ENCODE results near the gene STAMBP.
"Not testable (repeated sequence)": the region's sequence is repeated elsewhere in the genome, so short reads cannot be mapped to it uniquely, and the experiment has no call there.

Gene STAMBP

DNA sequence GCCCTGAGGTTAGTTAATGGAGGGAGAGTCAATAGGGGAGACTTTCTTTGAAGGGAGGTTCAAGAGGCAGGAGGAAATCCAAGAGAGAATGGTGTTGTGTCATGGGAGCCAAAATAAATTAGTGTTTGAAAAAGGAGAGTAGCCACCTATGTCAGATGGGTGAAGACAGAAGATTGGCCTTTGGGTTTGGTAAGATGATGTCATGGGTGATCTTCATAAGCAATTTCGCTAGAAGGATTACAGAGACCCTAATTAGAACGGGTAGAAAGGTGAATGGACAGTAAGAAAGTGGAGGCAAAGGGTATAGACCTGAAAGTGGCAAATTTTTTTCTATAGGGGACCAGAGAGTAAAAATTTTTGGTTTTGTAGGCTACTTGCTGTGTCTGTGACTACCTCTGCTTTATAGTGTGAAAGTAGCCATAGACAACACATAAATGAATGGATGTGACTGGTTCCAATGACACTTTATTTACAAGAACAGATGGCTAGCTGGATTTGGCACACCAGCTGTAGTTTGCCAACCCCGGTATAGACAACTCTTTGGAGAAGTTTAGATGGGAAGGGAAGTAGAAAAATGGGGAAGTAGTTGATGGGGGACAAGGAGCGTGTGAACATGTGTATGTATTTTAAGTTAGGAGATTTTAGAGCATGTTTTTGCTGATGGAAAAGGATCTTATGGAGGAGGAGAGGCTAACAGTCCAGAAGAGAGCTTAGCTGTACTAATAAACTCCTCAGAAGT is 9.3 kb downstream of the STAMBP start:
- DNase-seq (ENCODE audit: low read depth) = no peak

- no peak for DNase-seq (ENCODE audit: low read depth)
These were observed 10.3 kb downstream of the STAMBP start for GRCh38 chr2:73838889-73839534.

- DNase-seq (ENCODE audit: low read depth) = no peak
These were observed 11.1 kb downstream of the STAMBP start for GRCh38 chr2:73839653-73840411.

DNA sequence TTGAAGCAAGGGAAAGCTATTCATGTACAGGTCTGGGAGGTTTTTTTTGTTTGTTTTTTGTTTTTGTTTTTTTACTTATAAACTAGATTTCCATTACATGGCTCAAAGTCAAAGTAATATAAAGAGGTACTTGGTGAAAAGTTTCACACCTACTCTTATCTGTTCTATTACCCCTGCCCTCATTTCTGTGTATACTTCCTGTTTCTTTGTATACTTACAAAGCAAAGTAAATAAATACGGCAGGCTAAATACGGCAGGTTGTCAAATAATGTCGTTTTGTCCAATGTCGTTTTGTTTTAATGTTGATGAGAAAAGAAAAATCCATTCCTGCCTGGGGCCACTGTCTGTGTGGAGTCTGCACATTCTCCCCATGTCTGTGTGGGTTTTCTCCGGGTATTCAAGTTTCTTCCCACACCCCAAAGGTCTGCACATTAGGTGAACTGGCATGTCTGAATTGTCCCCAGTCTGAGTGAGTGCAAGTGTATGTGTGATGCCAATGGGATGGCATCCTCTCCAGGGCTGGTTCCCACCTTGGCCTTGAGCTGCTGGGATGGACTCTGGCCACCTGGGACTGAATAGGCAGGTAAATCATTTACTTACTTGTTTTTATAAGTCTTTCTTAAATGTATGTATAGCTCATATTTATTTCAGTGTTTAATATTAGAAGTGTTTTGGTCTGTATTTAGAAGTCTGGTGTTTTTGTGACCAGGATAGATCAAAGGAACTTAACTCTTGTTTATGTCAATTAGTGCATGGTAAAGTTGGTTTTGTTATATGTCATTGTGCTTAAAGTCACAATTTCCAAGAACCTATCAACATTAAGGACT is 13.4 kb downstream of the STAMBP start:
- DNase-seq (ENCODE audit: low read depth) = no peak

- DNase-seq (ENCODE audit: low read depth) = no peak
These were observed 13.9 kb downstream of the STAMBP start for GRCh38 chr2:73842739-73843019.

GRCh38 chr2:73844087-73844486 is 15.3 kb downstream of the STAMBP start:
- no peak for DNase-seq (ENCODE audit: low read depth)

DNA sequence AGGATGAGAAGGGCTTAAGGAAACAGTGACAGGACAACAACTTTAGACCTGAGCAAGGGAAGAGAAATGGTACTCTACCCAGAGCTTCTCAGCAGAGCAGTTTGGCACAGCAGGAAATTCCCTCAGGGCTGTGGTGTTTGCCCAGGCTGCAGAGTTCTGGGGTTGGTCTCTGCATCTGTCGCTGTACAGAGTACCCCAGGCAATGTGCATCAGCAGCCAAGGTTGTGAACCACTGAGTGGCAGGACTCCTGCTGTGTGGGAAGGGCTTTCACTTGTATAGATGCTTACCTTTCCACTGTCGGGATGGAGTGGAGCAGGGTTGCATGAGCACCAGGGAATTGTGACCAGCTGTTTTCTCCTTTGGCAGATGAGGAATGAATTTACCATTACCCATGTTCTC is 21.2 kb downstream of the STAMBP start:
- no peak for DNase-seq (ENCODE audit: low read depth)

DNA sequence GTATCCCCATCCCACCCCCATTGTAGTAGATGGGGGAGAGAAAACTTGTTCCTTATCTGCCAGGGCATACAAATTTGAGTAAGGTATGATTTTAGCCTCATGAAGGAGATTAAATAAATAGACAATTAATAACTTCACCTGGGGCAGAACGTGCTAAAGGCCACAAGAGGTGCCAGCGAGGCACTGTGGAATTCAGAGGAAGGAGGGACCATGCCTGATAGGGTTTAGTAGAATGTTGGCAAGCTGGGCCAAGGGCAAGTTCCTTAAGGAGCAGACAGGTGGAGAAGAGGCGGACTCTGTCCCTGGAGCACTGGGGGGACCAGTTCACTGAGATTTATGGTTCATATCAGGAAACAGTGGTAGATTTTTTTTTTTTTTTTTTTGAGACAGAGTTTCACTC is 22.5 kb downstream of the STAMBP start:
- no peak for DNase-seq (ENCODE audit: low read depth)

- no peak for DNase-seq (ENCODE audit: low read depth)
These were observed 23.3 kb downstream of the STAMBP start for GRCh38 chr2:73852020-73852419.

DNA sequence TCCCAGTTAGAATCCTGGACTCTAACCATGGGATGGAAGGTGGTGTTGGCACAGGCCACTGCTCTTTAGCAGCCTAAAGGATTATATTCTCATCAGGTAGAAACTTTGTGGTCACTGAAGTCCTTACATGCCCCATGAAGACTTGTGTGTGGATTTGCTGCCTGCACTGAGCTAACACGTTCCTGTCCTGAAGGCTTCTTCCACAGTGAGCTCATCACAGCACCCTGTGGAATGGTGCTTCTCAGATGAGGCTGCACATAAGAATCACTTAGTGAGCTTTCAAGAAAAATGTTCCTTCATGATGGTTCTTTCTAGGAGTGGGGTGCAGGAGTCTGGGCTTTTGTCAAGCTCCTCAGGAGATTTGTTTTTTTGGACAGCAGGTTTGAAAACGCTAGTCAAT is 26.8 kb downstream of the STAMBP start:
- no peak for DNase-seq (ENCODE audit: low read depth)

DNA sequence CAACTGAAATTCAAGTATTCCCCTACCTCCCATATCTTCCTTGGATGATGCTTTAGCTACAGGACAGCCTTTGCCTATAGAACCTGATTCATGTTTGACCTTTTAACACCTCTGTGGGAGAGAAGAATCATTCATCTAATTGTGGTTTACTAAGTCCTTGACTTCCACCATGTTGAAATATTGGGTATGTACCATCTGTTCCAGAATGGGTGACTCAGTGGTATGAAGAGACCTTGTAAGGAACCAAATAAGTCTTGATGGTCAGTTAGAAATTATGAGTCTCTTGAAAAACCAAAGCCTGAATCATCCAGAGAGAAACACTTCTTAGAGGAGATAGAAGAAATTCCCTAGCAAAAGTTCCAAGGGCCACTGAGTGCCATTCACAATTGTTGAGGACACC is 27.5 kb downstream of the STAMBP start:
- no peak for DNase-seq (ENCODE audit: low read depth)

DNA sequence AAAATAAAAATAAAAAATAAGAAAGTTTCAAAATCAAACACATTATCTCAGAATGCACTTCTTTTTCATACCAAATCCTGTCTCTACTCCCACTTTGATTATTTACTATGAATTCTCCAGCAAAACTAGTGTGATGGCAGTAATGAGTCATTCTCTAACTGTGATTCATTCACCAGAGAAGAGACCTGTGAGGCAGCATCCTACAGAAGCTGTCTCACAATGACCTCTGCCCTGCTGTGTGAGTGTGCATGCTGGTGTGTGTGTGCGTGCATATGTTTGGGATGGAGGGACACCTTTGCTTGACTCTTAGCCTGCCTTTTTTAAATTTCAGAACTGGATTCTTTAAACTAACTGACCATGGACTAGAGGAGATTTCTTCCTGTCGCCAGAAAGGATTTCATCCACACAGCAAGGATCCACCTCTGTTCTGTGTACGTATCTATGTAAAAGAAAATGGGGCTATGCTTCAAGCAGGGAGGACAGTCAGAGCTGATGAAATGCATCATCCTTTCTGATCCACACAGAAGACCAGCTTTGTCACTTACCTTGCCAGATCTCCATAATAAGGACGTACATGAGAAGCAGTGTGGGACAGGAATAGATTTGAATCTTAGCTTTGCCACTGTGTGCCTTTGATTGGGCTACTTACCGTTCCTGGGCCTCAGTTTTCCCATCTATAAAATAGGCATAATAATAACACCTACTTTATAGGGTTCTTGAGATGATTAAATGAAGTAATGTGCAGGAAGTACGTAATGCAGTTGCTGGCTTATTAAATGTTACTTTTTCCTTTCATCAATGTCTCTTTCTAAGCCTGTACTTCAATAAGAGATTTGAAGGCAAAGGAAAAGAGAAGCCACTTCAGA is 31.2 kb downstream of the STAMBP start:
- peak; percentile 12 for DNase-seq (ENCODE audit: low read depth)

DNA sequence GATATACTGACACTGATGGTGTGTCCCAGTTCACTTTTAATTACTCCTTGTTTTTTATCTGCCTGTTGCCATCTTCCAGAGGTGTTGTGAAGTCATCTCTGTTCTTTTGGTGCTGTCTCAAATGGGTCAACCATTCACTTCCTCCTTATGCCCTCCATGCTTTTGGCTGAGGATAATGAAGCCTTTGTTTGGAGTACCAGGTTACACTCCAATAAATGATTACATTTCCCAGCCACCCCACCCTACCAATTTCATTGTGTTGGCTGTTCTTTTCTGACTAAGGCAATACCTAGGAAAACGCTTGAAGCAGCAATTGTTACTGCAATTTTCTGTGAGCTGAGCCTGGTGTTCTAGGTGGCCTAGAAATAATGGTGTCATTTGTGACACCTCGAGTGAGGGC is 34.2 kb downstream of the STAMBP start:
- no peak for DNase-seq (ENCODE audit: low read depth)

GRCh38 chr2:73868204-73868978 is 39.6 kb downstream of the STAMBP start:
- DNase-seq (ENCODE audit: low read depth) = no peak

GRCh38 chr2:73870084-73870483 is 41.3 kb downstream of the STAMBP start:
- no peak for DNase-seq (ENCODE audit: low read depth)

DNA sequence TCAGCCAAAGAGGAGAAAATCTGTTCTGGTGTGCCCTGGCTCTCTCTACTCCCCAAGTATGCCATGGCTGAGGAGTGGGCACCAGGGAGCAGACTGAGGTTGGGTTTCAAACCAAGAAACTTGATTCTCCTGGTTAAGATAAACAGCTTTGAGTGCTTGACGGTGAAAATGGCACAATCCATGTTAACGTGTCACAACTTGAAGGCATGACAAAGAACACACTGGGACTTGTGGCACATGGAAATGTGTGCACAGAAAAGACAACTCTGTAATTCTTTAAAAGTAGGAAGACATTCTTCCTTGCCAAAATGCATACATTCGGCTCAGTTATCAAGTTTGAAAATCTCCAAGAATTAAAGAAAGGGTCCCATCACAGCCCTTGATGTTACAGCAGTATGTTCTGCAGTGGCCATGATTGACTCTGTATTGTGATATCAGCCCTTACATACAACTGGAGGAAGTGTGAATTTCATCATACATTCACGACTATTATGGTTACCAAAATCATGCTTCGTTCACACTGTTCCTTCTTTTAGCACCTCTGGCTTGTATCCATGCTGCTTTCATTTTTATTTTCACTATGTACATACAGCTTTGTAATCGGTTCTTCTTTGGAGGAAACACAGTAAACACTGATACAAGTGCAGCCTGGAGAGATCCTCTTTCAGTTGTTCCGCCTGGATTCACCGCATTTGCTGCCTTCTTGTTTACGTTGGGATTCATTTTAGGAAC is 48.5 kb downstream of the STAMBP start:
- no peak for DNase-seq (ENCODE audit: low read depth)

DNA sequence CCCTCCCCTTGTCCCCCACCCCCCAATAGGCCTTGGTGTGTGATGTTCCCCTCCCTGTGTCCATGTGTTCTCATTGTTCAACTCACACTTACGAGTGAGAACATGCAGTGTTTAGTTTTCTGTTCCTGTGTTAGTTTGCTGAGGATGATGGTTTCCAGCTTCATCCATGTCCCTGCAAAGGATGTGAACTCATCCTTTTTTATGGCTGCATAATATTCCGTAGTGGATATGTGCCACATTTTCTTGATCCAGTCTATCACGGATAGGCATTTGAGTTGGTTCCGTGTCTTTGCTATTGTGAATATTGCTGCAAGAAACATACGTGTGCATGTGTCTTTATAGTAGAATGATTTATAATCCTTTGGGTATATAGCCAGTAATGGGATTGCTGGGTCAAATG is 49.2 kb downstream of the STAMBP start:
- not testable (repeated sequence) for DNase-seq (ENCODE audit: low read depth)

GRCh38 chr2:73885406-73885805 is 56.6 kb downstream of the STAMBP start:
- DNase-seq (ENCODE audit: low read depth) = no peak

DNA sequence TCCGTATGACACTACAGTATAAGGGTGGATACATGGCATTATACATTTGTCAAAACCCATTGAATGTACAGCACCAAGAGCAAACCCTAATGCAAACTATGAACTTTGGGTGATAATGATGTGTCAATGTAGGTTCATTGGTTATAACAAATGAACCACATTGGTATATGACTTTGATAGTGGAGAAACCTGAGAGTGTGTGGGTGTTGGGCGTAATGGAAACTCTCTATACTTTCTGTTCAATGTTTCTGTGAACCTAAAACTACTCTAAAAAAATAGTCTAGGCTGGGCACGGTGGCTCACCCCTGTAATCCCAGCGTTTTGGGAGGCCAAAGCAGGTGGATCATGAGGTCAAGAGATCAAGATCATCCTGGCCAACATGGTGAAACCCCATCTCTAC is 57.6 kb downstream of the STAMBP start:
- DNase-seq (ENCODE audit: low read depth) = peak; percentile 54
